ENCODE measurements around the gene BSDC1. TPM values are rescaled to one million over a fixed set of nuclear protein-coding genes. Genes with fewer than 3 reads are reported as not detected.
"Not testable (repeated sequence)": the region's sequence is repeated elsewhere in the genome, so short reads cannot be mapped to it uniquely, and the experiment has no call there.

Gene BSDC1
- total and polyA plus RNA-seq, 10 donors: 18.4 to 95.8 (median 66.8) TPM

DNA sequence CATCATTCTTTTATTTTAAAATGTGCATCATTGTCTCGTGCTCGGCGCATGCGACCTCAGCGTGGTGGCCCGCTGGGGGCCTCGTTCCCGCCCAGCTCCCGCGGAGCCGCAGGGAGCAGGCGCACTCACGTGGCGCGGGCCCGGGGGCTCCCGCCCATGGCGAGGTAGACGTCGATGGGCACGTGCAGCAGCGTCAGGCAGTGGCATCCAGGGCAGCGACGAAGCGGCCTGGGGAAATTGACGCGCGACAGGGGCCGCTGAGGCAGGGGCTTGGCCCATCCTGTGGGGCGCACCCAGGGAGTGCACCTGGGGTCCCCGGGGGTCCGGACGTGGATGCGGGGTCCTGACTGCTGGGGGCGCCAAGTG lies 33.0 kb downstream of the BSDC1 start:
- Histone ChIP-seq H3K36me3 (peaks cover 0 to 47% (median 24%) of the 10 kb centered on the region in 6 donors), H3K4me1 (peaks cover 8 to 40% (median 30%) of the 10 kb centered on the region in 6 donors), H3K27me3 (replicated peaks in 1 of 7) (peaks cover 0 to 17% (median 0%) of the 10 kb centered on the region in 7 donors), H3K27ac (peak overlapping the region in 3 of 8 donors; percentile 48 to 59 (median 50)), H3K9me3 (no peaks in the 10 kb centered on the region), H3K4me3 (peak overlapping the region in 6 of 8 donors; percentile 19 to 61 (median 36))
- 67 to 90% (median 70%) methylated on average over 12 to 35 of the region's 35 CpGs for WGBS, 5 donors
- DNase-seq: no peak
- intact Hi-C loops (cut with DNase I; ENCODE audit: low total_unique reads): no loop called here
- TF ChIP-seq POLR2AphosphoS5 (IDR thresholded peaks at IDR 0.05): peak in 2 of 3 donors; percentile 42 to 59
- no peak for TF ChIP-seq POLR2A (IDR thresholded peaks at IDR 0.05)

DNA sequence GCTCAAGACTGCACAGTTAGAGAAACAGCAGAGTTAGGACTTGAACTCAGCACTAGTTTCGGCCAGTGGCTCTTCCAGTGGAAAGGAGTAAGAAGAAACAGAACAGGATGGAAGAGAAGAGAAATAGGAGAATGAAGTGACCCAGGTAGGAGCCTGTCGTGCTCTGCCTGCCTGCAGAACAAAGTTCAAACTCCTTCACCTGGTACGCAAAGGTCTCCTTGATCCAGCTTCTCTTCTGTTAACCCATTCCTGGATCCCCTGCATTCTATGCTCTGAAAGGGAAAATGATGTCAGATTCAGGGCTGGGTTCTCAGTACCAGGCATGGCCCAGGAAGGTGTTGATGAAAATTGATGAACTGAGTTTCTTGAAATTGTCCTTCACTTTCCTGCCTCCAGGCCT lies 35.8 kb downstream of the BSDC1 start:
- Histone ChIP-seq H3K9me3 (no peaks in the 10 kb centered on the region), H3K4me1 (peaks cover 11 to 65% (median 43%) of the 10 kb centered on the region in 6 donors), H3K27me3 (replicated peaks in 1 of 7) (peaks cover 0 to 17% (median 0%) of the 10 kb centered on the region in 7 donors), H3K4me3 (no peak overlapping the region), H3K36me3 (peaks cover 0 to 18% (median 2%) of the 10 kb centered on the region in 6 donors), H3K27ac (no peak overlapping the region)
- WGBS, 5 donors: 88 to 94% (median 91%) methylated on average over 3 of the region's 3 CpGs
- TF ChIP-seq POLR2AphosphoS5 (IDR thresholded peaks at IDR 0.05) (no peak), POLR2A (IDR thresholded peaks at IDR 0.05) (no peak)
- TF ChIP-seq, protein P1, sequence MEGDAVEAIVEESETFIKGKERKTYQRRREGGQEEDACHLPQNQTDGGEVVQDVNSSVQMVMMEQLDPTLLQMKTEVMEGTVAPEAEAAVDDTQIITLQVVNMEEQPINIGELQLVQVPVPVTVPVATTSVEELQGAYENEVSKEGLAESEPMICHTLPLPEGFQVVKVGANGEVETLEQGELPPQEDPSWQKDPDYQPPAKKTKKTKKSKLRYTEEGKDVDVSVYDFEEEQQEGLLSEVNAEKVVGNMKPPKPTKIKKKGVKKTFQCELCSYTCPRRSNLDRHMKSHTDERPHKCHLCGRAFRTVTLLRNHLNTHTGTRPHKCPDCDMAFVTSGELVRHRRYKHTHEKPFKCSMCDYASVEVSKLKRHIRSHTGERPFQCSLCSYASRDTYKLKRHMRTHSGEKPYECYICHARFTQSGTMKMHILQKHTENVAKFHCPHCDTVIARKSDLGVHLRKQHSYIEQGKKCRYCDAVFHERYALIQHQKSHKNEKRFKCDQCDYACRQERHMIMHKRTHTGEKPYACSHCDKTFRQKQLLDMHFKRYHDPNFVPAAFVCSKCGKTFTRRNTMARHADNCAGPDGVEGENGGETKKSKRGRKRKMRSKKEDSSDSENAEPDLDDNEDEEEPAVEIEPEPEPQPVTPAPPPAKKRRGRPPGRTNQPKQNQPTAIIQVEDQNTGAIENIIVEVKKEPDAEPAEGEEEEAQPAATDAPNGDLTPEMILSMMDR (IDR thresholded peaks at IDR 0.05 in 8 of 11, conservative IDR thresholded peaks at IDR 0.05 in 3 of 11): no peak
- DNase-seq: no peak
- intact Hi-C loops (cut with DNase I; ENCODE audit: low total_unique reads): no loop called here

DNA sequence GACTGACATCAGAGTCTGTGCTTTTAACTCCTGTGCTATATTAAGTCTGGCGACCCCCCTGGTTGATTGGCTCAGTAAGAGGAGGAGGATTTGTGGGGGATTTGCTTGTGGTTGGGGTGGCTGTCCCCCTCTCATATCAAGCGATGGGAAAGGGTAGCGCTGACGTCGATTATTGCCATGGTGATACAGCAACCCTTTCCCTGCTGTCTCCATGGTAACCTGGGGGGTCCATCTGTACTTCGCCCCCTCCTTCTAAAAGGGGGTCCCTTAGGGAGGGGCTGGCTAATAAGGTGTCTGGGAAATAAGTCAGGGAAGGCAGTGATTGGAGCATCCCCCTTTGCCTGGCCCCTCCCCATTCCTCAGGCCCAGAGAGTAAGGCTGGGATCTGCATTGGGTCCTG lies 36.6 kb downstream of the BSDC1 start:
- no peak for DNase-seq
- WGBS, 5 donors: 80 to 87% (median 84%) methylated on average over 4 to 6 of the region's 6 CpGs
- Histone ChIP-seq H3K27me3 (replicated peaks in 1 of 7) (peaks cover 0 to 17% (median 0%) of the 10 kb centered on the region in 7 donors), H3K4me3 (no peak overlapping the region), H3K4me1 (peaks cover 19 to 69% (median 49%) of the 10 kb centered on the region in 6 donors), H3K36me3 (peaks cover 0 to 11% (median 0%) of the 10 kb centered on the region in 6 donors), H3K27ac (peak overlapping the region in 1 of 8 donors; percentile 4), H3K9me3 (no peaks in the 10 kb centered on the region)
- intact Hi-C loops (cut with DNase I; ENCODE audit: low total_unique reads): no loop called here
- TF ChIP-seq POLR2AphosphoS5 (IDR thresholded peaks at IDR 0.05): no peak
- TF ChIP-seq, protein P1 (IDR thresholded peaks at IDR 0.05 in 8 of 11, conservative IDR thresholded peaks at IDR 0.05 in 3 of 11): no peak
- no peak for TF ChIP-seq POLR2A (IDR thresholded peaks at IDR 0.05)

DNA sequence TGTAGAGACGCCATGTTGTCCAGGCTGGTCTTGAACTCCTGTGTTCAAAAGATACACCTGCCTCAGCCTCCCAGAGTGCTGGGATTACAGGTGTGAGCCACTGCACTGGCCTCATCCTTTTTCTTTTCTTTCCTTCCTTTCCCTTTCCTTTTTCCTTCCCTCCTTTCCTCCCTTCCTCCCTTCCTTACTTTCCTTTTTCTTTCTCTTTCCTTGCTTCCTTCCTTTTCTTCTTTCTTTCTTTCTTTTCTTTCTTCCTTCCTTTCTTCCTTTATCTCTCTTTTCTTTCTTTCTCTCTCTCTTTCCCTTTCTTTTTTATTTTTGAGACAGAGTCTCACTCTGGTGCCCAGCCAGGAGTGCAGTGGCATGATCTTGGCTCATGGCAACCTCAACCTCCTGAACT lies 37.8 kb downstream of the BSDC1 start:
- Histone ChIP-seq H3K36me3 (peaks cover 0 to 11% (median 0%) of the 10 kb centered on the region in 6 donors), H3K27me3 (replicated peaks in 1 of 7) (peaks cover 0 to 6% (median 0%) of the 10 kb centered on the region in 7 donors), H3K4me3 (no peak overlapping the region), H3K4me1 (peaks cover 16 to 69% (median 49%) of the 10 kb centered on the region in 6 donors), H3K9me3 (no peaks in the 10 kb centered on the region), H3K27ac (peak overlapping the region in 2 of 8 donors; percentile 15 to 95)
- no peak for TF ChIP-seq POLR2A (IDR thresholded peaks at IDR 0.05)
- TF ChIP-seq, protein P1 (IDR thresholded peaks at IDR 0.05 in 8 of 11, conservative IDR thresholded peaks at IDR 0.05 in 3 of 11): no peak
- no peak for TF ChIP-seq POLR2AphosphoS5 (IDR thresholded peaks at IDR 0.05)
- DNase-seq: no peak
- intact Hi-C loops (cut with DNase I; ENCODE audit: low total_unique reads): no loop called here
- 91 to 100% (median 97%) methylated on average over 1 of the region's 1 CpG for WGBS, 5 donors

GRCh38 chr1:32355778-32356177 lies 38.5 kb downstream of the BSDC1 start:
- H3K36me3 ChIP-seq; intact Hi-C loops (cut with DNase I; ENCODE audit: low total_unique reads); H3K27me3 ChIP-seq (replicated peaks in 1 of 7); H3K9me3 ChIP-seq; H3K4me3 ChIP-seq; DNase-seq: not testable (repeated sequence)
- WGBS, 5 donors: 89 to 96% (median 93%) methylated on average over 6 of the region's 6 CpGs
- Histone ChIP-seq H3K4me1 (peaks cover 17 to 67% (median 49%) of the 10 kb centered on the region in 6 donors), H3K27ac (peak overlapping the region in 3 of 8 donors; percentile 91 to 96 (median 95))
